HG03135 (cell line): ENCODE results near the gene SEMA3B.
"Not testable (repeated sequence)": the region's sequence is repeated elsewhere in the genome, so short reads cannot be mapped to it uniquely, and the experiment has no call there.

Experiments used
- ATAC-seq: cut with Tn5 transposase; IDR thresholded peaks from one replicate; pipeline ENCODE4 v1.9.1; 2021; ENCODE audit warnings: mild to moderate bottlenecking, moderate library complexity; ENCODE audit not compliant: unreplicated experiment

Gene SEMA3B

GRCh38 chr3:50312041-50312440 lies 43.1 kb downstream of the SEMA3B start:
- not testable (repeated sequence) for ATAC-seq

- ATAC-seq, result no peak
These were observed 45.4 kb downstream of the SEMA3B start for GRCh38 chr3:50314342-50314741.

- no peak for ATAC-seq
These were observed 45.9 kb downstream of the SEMA3B start for GRCh38 chr3:50314816-50315215.

- no peak for ATAC-seq
These were observed 47.8 kb downstream of the SEMA3B start for GRCh38 chr3:50316657-50317242.

- ATAC-seq, result no peak
These were observed 48.4 kb downstream of the SEMA3B start for GRCh38 chr3:50317300-50317699.

- ATAC-seq, result no peak
These were observed 49.2 kb downstream of the SEMA3B start for GRCh38 chr3:50318163-50318562.

- ATAC-seq, result no peak
These were observed 49.7 kb downstream of the SEMA3B start for GRCh38 chr3:50318615-50319014.

GRCh38 chr3:50319181-50319893 lies 50.4 kb downstream of the SEMA3B start:
- ATAC-seq, result no peak

- no peak for ATAC-seq
These were observed 51.1 kb downstream of the SEMA3B start for GRCh38 chr3:50319894-50320625.

GRCh38 chr3:50320853-50321335 lies 51.9 kb downstream of the SEMA3B start:
- peak; percentile 38 for ATAC-seq

- peak; percentile 71 for ATAC-seq
These were observed 52.6 kb downstream of the SEMA3B start for GRCh38 chr3:50321336-50322114.

- ATAC-seq, result no peak
These were observed 53.1 kb downstream of the SEMA3B start for GRCh38 chr3:50322115-50322385.

- no peak for ATAC-seq
These were observed 53.6 kb downstream of the SEMA3B start, which contains the start of gene HYAL2 for GRCh38 chr3:50322386-50323091. HYAL2 (minus strand) TSS chr3:50322745; CDS start chr3:50320489, 2,256 bp downstream.

- no peak for ATAC-seq
These were observed 54.2 kb downstream of the SEMA3B start for GRCh38 chr3:50323092-50323600.

GRCh38 chr3:50323614-50324199 lies 54.8 kb downstream of the SEMA3B start:
- no peak for ATAC-seq

GRCh38 chr3:50324351-50325112 lies 55.6 kb downstream of the SEMA3B start:
- no peak for ATAC-seq

GRCh38 chr3:50325113-50325480 lies 56.1 kb downstream of the SEMA3B start:
- no peak for ATAC-seq

- no peak for ATAC-seq
These were observed 56.7 kb downstream of the SEMA3B start for GRCh38 chr3:50325497-50326181.

GRCh38 chr3:50326182-50326541 lies 57.2 kb downstream of the SEMA3B start:
- ATAC-seq, result no peak
